NCI-H226 (cell line): ENCODE measurements around the gene COL23A1.
"Not testable (repeated sequence)": the region's sequence is repeated elsewhere in the genome, so short reads cannot be mapped to it uniquely, and the experiment has no call there.

Experiments used
- DNase-seq: peaks from one replicate; pipeline ENCODE4 v3.0.0-alpha.2; 2015

The COL23A1 gene

GRCh38 chr5:178199581-178200434 is 390.4 kb downstream of the COL23A1 start:
- no peak for DNase-seq

DNA sequence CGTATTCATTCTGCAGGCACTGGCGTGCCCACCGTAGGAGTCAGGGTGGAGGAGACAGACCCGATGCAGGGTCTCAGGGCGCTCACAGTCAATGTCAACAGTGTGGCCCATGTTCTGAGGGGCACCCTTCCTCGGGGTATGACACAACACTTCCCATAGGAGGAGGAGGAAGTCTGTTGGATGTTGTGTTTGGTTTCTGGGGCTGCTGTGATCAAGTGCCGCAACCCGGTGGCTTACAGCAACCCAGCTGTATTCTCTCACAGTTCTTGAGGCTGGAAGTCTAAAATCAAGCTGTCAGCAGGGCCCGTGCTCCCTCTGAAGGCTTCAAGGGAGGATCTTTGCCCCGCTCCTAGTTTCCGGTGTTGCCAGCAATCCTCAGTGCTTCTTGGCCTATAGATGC is 391.5 kb downstream of the COL23A1 start:
- no peak for DNase-seq

DNA sequence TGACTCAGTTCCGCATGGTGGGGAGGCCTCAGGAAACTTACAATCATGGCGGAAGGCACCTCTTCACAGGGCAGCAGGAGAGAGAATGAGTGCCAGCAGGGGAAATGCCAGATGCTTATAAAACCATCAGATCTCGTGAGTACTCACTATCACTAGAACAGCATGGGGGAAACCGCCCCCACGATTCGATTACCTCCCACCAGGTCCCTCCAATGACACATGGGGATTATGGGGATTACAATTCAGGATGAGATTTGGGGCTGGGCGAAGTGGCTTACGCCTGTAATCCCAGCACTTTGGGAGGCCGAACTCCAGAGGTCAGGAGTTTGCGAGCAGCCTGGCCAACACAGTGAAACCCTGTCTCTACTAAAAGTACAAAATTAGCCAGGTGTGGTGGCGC is 392.0 kb downstream of the COL23A1 start:
- DNase-seq: not testable (repeated sequence)

DNA sequence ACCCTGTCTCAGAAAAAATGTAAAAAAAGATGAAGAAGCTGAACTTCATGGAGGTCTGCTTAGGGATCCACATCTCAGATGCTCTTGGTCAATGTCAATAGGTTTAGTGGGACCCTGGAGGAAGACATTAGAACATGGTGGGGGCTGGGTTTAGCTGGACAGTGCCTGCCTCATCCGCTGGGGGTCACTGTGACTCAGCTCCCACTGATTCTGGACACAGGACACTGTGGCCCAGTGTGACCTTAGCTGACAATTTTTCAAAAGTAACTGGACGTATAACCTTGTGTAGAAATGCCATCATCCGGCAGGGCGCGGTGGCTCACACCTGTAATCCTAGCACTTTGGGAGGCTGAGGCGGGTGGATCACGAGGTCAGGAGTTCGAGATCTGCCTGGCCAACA is 393.2 kb downstream of the COL23A1 start:
- DNase-seq: no peak

DNA sequence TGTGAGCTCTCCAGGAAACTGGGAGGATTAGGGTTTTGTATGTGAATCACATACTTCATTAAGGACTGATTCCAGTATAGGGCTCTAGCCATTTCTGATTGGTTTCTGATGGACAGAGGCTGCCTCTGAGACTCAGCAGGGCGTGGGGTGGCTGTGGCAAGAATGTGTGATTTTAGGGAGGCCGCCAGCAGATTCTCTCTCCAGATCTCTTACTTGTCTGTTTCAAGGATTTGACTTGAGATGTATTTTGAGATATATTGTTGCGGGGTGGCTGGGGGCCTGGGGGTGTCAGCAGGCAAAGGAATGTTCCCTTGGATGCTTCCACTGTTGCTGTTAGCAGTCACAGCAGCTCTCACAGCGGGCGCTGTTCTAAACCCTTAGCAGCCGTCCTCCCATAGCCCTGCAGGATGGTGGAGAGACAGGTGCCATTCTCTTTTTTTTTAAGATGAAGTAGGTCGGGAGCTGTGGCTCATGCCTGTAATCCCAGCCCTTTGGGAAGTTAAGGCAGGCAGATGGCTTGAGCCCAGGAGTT is 393.8 kb downstream of the COL23A1 start:
- no peak for DNase-seq

DNA sequence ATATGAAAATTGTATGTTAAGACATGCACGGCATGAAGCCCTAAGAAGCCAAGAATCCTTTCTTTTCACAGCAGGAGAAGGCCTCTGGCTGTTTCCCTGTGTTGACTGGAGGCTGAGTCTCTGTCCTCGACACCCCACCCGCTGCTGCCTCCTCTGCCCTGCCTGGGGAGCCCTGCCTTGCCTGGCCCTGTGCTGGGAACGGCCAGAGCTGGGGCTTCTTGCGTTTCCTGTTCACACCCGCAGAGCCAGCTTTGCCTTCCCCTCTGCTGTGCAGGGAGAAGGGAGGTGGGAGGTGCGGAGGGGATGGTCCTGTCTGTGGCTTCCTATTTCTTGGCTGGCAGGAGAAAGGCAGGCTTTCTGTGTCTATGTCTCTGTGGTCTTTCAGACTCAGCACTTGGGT is 396.2 kb downstream of the COL23A1 start:
- no peak for DNase-seq

DNA sequence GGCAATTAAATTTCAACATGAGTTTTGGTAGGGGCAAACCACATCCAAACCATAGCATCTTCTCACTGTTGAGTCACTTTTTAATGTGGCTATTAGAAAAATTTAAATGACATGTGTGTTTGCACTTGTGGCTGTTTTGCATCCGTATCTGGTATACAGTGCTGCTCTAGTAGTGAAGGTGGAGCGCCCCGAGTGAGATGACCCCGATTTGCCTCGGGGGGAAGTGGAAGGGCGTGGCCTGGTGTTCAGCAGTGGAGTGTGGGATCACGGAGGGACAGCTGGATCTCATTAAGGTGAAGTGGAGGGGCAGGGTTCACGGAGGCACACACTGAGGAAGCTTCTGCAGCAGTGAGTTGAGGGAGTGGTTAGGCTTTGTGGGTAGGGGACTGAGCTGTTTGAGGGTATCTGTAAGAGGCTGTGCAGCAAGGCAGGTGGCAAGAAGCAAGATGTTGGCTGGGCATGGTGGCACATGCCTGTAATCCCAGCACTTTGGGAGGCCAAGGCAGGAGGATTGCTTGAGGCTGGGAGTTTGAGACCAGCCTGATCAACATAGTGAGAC is 396.9 kb downstream of the COL23A1 start:
- no peak for DNase-seq

- DNase-seq: no peak
These were observed 397.4 kb downstream of the COL23A1 start for GRCh38 chr5:178192787-178193186.

GRCh38 chr5:178192244-178192643 is 397.9 kb downstream of the COL23A1 start:
- no peak for DNase-seq

DNA sequence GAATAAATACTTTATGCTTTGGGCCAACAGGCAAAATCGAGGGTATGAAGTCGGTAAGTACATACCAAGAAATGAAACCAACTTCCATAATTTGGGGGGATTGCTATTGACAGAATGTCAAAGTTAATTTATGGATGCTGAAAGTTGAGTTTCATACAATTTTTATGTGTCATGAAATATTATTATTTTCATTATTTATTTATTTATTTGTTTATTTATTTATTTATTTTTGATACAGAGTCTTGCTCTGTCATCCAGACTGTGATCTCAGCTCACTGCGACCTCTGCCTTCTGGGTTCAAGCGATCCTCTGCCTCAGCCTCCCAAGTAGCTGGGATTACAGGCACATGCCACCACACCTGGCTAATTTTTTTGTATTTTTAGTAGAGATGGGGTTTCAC is 398.5 kb downstream of the COL23A1 start:
- DNase-seq: no peak

DNA sequence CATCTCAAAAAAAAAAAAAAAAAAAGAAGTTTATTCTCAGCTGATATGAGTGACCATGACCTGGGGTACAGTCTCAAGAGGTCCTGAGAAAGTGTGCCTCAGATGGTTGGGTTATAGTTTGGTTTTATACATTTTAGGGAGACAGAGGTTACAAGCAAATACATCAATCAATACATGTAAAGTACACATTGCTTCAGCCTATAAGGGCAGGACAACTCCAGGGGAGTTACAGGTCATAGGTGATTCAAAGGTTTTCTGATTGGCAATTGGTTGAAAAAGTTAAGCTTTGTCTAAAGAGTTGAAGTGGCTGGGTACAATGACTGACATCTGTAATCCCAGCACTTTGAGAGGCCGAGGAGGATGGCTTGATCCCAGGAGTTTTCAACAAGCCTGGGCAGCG is 400.8 kb downstream of the COL23A1 start:
- DNase-seq: no peak
